HCT116 (cell line): Measurements from ENCODE around the gene CYBRD1. TPM values are rescaled to one million over a fixed set of nuclear protein-coding genes. Genes with fewer than 3 reads are reported as not detected.

Experiments used
- ATAC-seq: fragments of 200-7000 bp; cut with Tn5 transposase; 2 replicates; pipeline ENCODE4 v1.9.1; 2020; ENCODE audit warnings: mild to moderate bottlenecking, moderate library complexity
- BruUV-seq: library from RNA; stranded (reverse); fragments of 400-500 nt; replicated peaks from 2 replicates; lab custom pipeline; 2021; lab: Mats Ljungman, UMichigan
- CTCF ChIA-PET: fragments of 300-600 bp; sonication (Branson Sonifier 250); formaldehyde crosslinking; loops from one replicate; lab custom pipeline; 2021; ENCODE audit warnings: antibody characterized with exemption; lab: Charles Lee
- POLR2A ChIA-PET: fragments of 300-600, 350-600 bp; sonication (Branson Sonifier 250); formaldehyde crosslinking; loops from one replicate; lab custom pipeline; 2021; ENCODE audit warnings: antibody characterized with exemption; lab: Charles Lee
- RAD21 ChIA-PET, 2 experiments: fragments of 300-600 bp; sonication (Branson Sonifier 250); formaldehyde crosslinking; loops; one replicate each; lab custom pipeline; 2023; ENCODE audit warnings: low total read pairs in 2 of 2; ENCODE audit not compliant: uncharacterized antibody in 2 of 2, unreplicated experiment in 2 of 2, low non-redundant PET in 1 of 2; lab: Charles Lee
- DNase-seq: peaks from one replicate; pipeline ENCODE4 v3.0.0-alpha.2; 2010; ENCODE audit warnings: low read depth, low spot score
- H2AFZ ChIP-seq: fragments of 200-600 bp; shearing (Covaris generic), sonication (generic); 2 replicates; pipeline ENCODE4 v1.6.1; 2017; ENCODE audit warnings: low read depth, mixed run types, mixed read lengths, antibody characterized with exemption, low read length; ENCODE audit not compliant: poor library complexity, severe bottlenecking
- H3K27ac ChIP-seq: 2 replicates; pipeline ENCODE4 v1.5.1; 2012; ENCODE audit warnings: low read depth, low read length
- H3K27me3 ChIP-seq: fragments of 200-600 bp; sonication (generic); 2 replicates; pipeline ENCODE4 v1.6.1; 2016; ENCODE audit warnings: mixed run types, low read length, mixed read lengths; ENCODE audit not compliant: insufficient read depth
- H3K36me3 ChIP-seq, 2 experiments: fragments of 200-500 bp in 1 of 2; fragments of 200-600 bp in 1 of 2; sonication (Bioruptor generic) in 1 of 2; sonication (generic) in 1 of 2; 2 replicates each; pipeline versions ENCODE4 v1.5.1 to v1.6.1; 2014 to 2016; ENCODE audit warnings: low read length in 2 of 2, inconsistent platforms in 1 of 2, mixed read lengths in 1 of 2, mixed run types in 1 of 2; ENCODE audit not compliant: insufficient read depth in 2 of 2, control insufficient read depth in 1 of 2
- H3K4me1 ChIP-seq, 2 experiments: fragments of 200-600 bp in 1 of 2; sonication (generic) in 1 of 2; 2 replicates each; pipeline versions ENCODE4 v1.5.1 to v1.6.1; 2012 to 2017; ENCODE audit warnings: low read length in 2 of 2, inconsistent platforms in 1 of 2, mild to moderate bottlenecking in 1 of 2, mixed read lengths in 1 of 2, mixed run types in 1 of 2, moderate library complexity in 1 of 2; ENCODE audit not compliant: insufficient read depth in 2 of 2, control insufficient read depth in 1 of 2
- H3K4me2 ChIP-seq: fragments of 200-600 bp; sonication (generic); 2 replicates; pipeline ENCODE4 v1.6.1; 2017; ENCODE audit warnings: mixed run types, low read length, mixed read lengths
- H3K4me3 ChIP-seq, 2 experiments: fragments of 200-600 bp in 1 of 2; sonication (generic) in 1 of 2; replicated peaks in 1 of 2; 2 replicates each; pipeline ENCODE4 v1.5.1; 2011 to 2016; ENCODE audit warnings: low read length in 2 of 2, control low read depth in 1 of 2, low read depth in 1 of 2, mild to moderate bottlenecking in 1 of 2, mixed read lengths in 1 of 2, mixed run types in 1 of 2
- H3K79me2 ChIP-seq: fragments of 200-600 bp; sonication (generic); 2 replicates; pipeline ENCODE4 v1.6.1; 2017; ENCODE audit warnings: mild to moderate bottlenecking, mixed run types, low read length, moderate library complexity, mixed read lengths; ENCODE audit not compliant: insufficient read depth
- H3K9ac ChIP-seq: fragments of 200-600 bp; sonication (generic); 2 replicates; pipeline ENCODE4 v1.6.1; 2016; ENCODE audit warnings: low read length, mixed read lengths
- H3K9me2 ChIP-seq: fragments of 200-600 bp; sonication (generic), shearing (Covaris generic); 2 replicates; pipeline ENCODE4 v1.6.1; 2017; ENCODE audit warnings: mixed run types, mild to moderate bottlenecking, moderate library complexity; ENCODE audit not compliant: insufficient read depth
- H3K9me3 ChIP-seq, 2 experiments: fragments of 200-500 bp in 1 of 2; fragments of 200-600 bp in 1 of 2; sonication (Bioruptor generic) in 1 of 2; sonication (generic) in 1 of 2; 2 replicates each; pipeline ENCODE4 v1.6.1; 2014 to 2017; ENCODE audit warnings: low read length in 2 of 2, mixed read lengths in 2 of 2, inconsistent platforms in 1 of 2, low read depth in 1 of 2, mild to moderate bottlenecking in 1 of 2, mixed run types in 1 of 2, moderate library complexity in 1 of 2; ENCODE audit not compliant: control insufficient read depth in 1 of 2, insufficient read depth in 1 of 2
- H4K20me1 ChIP-seq: fragments of 200-600 bp; sonication (generic), shearing (Covaris generic); 2 replicates; pipeline ENCODE4 v1.6.1; 2017; ENCODE audit warnings: mixed run types, mild to moderate bottlenecking, moderate library complexity; ENCODE audit not compliant: insufficient read depth
- CBX3 ChIP-seq: IDR thresholded peaks from 2 replicates; pipeline ENCODE4 v1.6.1; 2012; ENCODE audit warnings: low read depth
- CTCF ChIP-seq, 3 experiments: fragments of 200-600 bp in 1 of 3; sonication (generic) in 1 of 3; IDR thresholded peaks in 2 of 3; conservative IDR thresholded peaks in 1 of 3; 2 replicates each; pipeline ENCODE4 v1.5.1; 2012 to 2017; ENCODE audit warnings: low read depth in 2 of 3, low read length in 2 of 3, antibody characterized with exemption in 1 of 3, borderline replicate concordance in 1 of 3, control low read depth in 1 of 3, mild to moderate bottlenecking in 1 of 3, mixed read lengths in 1 of 3, mixed run types in 1 of 3, moderate library complexity in 1 of 3; ENCODE audit not compliant: insufficient read depth in 1 of 3
- EGR1 ChIP-seq: IDR thresholded peaks from 2 replicates; pipeline ENCODE4 v1.6.1; 2012; ENCODE audit warnings: low read depth
- JUND ChIP-seq: IDR thresholded peaks from 2 replicates; pipeline ENCODE4 v1.6.1; 2012
- MAX ChIP-seq: IDR thresholded peaks from 2 replicates; pipeline ENCODE4 v1.6.1; 2012
- RAD21 ChIP-seq: IDR thresholded peaks from 2 replicates; pipeline ENCODE4 v1.6.1; 2012; ENCODE audit warnings: low read depth, mild to moderate bottlenecking
- SP1 ChIP-seq: IDR thresholded peaks from 2 replicates; pipeline ENCODE4 v1.6.1; 2012; ENCODE audit warnings: low read depth
- SRF ChIP-seq: IDR thresholded peaks from 2 replicates; pipeline ENCODE4 v1.6.1; 2012; ENCODE audit warnings: low read depth
- TCF7L2 ChIP-seq: IDR thresholded peaks from 2 replicates; pipeline ENCODE4 v1.7.0; 2011; ENCODE audit warnings: borderline replicate concordance, inconsistent platforms; ENCODE audit not compliant: insufficient read depth, insufficient read length; ENCODE audit errors: extremely low read depth
- intact Hi-C: fragments of 100-400 bp; cut with micrococcal nuclease; formaldehyde crosslinking; loops from 2 replicates; pipeline ENCODE4 v1.10.0; 2022
- total RNA-seq: library from RNA; stranded (reverse); gene quantifications from one replicate; pipeline ENCODE4 v1.2.1, GENCODE V29; 2021; ENCODE audit not compliant: unreplicated experiment

CYBRD1 gene
- total RNA-seq, 1 experiment from 2014 or later, result 14.9 TPM

- TF ChIP-seq SRF (no peak), TCF7L2 (no peak), CTCF (IDR thresholded peaks at IDR 0.05 in 2 of 3, conservative IDR thresholded peaks at IDR 0.05 in 1 of 3; ENCODE audit: borderline replicate concordance in 1 of 3, insufficient read depth in 1 of 3, low read depth in 2 of 3, low read length in 2 of 3) (no peak), RAD21 (no peak), JUND (no peak), CBX3 (no peak)
These were observed 49.4 kb downstream of the CYBRD1 start (continued) for GRCh38 chr2:171571721-171572120.

- ChIA-PET RAD21 (interaction anchor here in 1 of 2 experiments (0.6 to 1.5 kb wide), 2 partner anchors 539 to 601 kb away, joined by 3 to 5 read pairs; no protein-coding TSS in a partner anchor), CTCF (interaction anchor here (0.5 to 1.6 kb wide), 16 partner anchors 14 to 1247 kb away, joined by 3 to 12 read pairs (median 3); partner anchors contain the start of gene DLX2), POLR2A (interaction anchor here (0.9 kb wide), 1 partner anchor 10 kb away, joined by 3 read pairs; no protein-coding TSS in a partner anchor)
- Histone ChIP-seq H4K20me1 (no peaks in the 10 kb centered on the region), H3K4me2 (peak overlapping the region; percentile 17; the same call in 1 of the 2 replicates), H3K4me1 (0 out of 4 replicates have a peak, but pooled peaks cover 0 to 6% of the 10 kb centered on the region in 2 experiments), H3K27me3 (no peaks in the 10 kb centered on the region), H3K9me2 (no peaks in the 10 kb centered on the region), H3K36me3 (no peaks in the 10 kb centered on the region), H3K9ac (no peak overlapping the region), H3K9me3 (no peaks in the 10 kb centered on the region), H2AFZ (peak overlapping the region; percentile 100), H3K79me2 (no peaks in the 10 kb centered on the region), H3K27ac (no peak overlapping the region), H3K4me3 (no peak overlapping the region)
- no TSS peak for BruUV-seq
- ATAC-seq, result peak; percentile 99
- DNase-seq, result peak; percentile 54
- TF ChIP-seq EGR1 (no peak), MAX (peak; percentile 52), RAD21 (peak; percentile 97), SP1 (no peak), CTCF (IDR thresholded peaks at IDR 0.05 in 2 of 3, conservative IDR thresholded peaks at IDR 0.05 in 1 of 3; ENCODE audit: borderline replicate concordance in 1 of 3, insufficient read depth in 1 of 3, low read depth in 2 of 3, low read length in 2 of 3) (peak; percentile 73 to 97 (median 88))
- intact Hi-C loops, result loop anchor here (1.0 to 5.0 kb wide), 5 partner anchors 128 to 891 kb away; no protein-coding TSS in a partner anchor
These were observed 52.0 kb downstream of the CYBRD1 start for GRCh38 chr2:171574149-171574795.
